Mesothelial cell of epicardium (in vitro differentiated cells): ENCODE measurements around the gene NUDCD3. TPM values are rescaled to one million over a fixed set of nuclear protein-coding genes. Genes with fewer than 3 reads are reported as not detected.
A peak's percentile ranks its signal among the peaks of the same experiment; 100 is the strongest.

Experiments used
- DNase-seq, 2 experiments: peaks; one replicate each; pipeline ENCODE4 v3.0.0; 2021; ENCODE audit warnings: low spot score in 2 of 2; ENCODE audit not compliant: unreplicated experiment in 2 of 2
- H3K27ac Mint-ChIP-seq: 2 replicates; pipeline ENCODE4 v1.8.0; 2021; ENCODE audit warnings: mixed read lengths
- H3K27me3 Mint-ChIP-seq: 2 replicates; pipeline ENCODE4 v1.8.0; 2021; ENCODE audit warnings: low read depth, mixed read lengths
- H3K36me3 Mint-ChIP-seq: 2 replicates; pipeline ENCODE4 v1.8.0; 2021; ENCODE audit warnings: mixed read lengths
- H3K4me1 Mint-ChIP-seq: 2 replicates; pipeline ENCODE4 v1.8.0; 2021; ENCODE audit warnings: mixed read lengths
- H3K4me3 Mint-ChIP-seq: 2 replicates; pipeline ENCODE4 v1.8.0; 2021; ENCODE audit warnings: mild to moderate bottlenecking, moderate library complexity, mixed read lengths
- H3K9me3 Mint-ChIP-seq: 2 replicates; pipeline ENCODE4 v1.8.0; 2021; ENCODE audit warnings: mixed read lengths
- total RNA-seq: library from RNA; stranded (reverse); gene quantifications from 3 replicates; pipeline ENCODE4 v1.2.1, GENCODE V29; 2021
- TF ChIP-seq, protein P1 (sequence below): fragments of 200-600 bp; sonication (generic); IDR thresholded peaks from one replicate; pipeline ENCODE4 v1.5.0; 2021; ENCODE audit warnings: antibody characterized with exemption; ENCODE audit not compliant: unreplicated experiment

The NUDCD3 gene
- total RNA-seq, 1 donor from 2014 or later, result 104 TPM

DNA sequence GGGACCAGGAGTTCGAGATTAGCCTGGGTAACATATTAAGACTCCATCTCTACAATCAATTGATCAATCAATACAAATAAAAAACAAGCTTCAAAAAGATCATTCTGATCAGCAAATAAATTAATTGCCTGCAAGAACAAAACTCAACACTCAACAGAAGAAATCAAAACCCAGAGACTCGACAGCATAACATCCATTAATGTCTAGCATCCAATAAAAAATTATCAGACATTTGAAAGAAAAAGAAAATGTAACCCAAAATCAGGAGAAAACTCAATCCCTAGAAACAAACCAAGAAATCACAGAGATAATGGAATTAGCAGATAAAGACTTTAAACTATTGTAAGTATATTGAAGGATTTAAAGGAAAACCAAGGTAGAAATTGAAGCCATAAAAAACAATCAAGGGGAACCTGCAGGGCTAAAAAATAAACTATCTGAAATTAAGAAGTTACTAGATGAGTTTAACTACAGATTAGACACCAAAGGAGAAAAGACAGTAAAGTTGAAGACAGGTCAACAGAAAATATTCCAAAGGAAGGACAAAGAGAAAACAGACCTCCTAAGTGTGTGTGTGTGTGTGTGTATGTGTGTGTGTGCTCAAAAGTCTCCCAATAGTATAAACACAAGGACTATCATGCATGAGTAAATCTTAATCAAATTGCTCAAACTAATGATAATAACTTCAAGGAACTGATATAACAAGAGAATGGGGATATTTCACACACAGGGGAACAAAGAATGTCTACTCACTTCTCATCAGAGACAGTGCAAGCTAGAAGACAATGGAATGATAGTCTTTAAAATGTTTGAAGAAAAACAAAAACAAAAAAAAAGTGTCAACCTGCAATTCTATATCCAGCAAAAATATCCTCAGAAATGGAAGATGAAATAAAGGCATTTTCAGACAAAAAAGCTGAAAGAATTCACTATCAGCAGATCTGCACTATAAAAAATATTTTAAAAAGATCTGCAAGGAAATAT lies 7.7 kb downstream of the NUDCD3 start:
- Mint-ChIP-seq H3K27ac (no peak overlapping the region), H3K4me3 (no peak overlapping the region), H3K36me3 (peaks cover 50% of the 10 kb centered on the region), H3K4me1 (peaks cover 12% of the 10 kb centered on the region), H3K9me3 (peaks cover 26% of the 10 kb centered on the region), H3K27me3 (no peaks in the 10 kb centered on the region)
- TF ChIP-seq, protein P1, sequence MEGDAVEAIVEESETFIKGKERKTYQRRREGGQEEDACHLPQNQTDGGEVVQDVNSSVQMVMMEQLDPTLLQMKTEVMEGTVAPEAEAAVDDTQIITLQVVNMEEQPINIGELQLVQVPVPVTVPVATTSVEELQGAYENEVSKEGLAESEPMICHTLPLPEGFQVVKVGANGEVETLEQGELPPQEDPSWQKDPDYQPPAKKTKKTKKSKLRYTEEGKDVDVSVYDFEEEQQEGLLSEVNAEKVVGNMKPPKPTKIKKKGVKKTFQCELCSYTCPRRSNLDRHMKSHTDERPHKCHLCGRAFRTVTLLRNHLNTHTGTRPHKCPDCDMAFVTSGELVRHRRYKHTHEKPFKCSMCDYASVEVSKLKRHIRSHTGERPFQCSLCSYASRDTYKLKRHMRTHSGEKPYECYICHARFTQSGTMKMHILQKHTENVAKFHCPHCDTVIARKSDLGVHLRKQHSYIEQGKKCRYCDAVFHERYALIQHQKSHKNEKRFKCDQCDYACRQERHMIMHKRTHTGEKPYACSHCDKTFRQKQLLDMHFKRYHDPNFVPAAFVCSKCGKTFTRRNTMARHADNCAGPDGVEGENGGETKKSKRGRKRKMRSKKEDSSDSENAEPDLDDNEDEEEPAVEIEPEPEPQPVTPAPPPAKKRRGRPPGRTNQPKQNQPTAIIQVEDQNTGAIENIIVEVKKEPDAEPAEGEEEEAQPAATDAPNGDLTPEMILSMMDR, result no peak
- DNase-seq, result no peak

DNA sequence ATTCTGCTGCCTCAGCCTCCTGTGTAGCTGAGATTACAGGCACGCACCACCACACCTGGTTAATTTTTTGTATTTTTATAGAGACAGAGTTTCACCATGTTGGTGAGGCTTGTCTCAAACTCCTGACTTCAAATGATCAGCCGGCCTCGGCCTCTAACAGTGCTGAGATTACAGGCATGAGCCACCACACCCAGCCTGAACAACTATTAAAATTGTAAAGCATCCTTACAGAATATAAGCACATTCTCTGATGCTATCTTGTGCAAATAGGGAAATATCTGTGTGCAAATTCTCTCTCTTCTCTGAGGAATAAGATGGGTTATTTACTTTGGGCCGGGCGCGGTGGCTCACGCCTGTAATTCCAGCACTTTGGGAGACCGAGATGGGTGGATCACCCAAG lies 12.5 kb downstream of the NUDCD3 start:
- no peak for DNase-seq
- TF ChIP-seq, protein P1, result no peak
- Mint-ChIP-seq H3K9me3 (peaks cover 9% of the 10 kb centered on the region), H3K36me3 (peaks cover 27% of the 10 kb centered on the region), H3K27me3 (no peaks in the 10 kb centered on the region), H3K27ac (no peak overlapping the region), H3K4me1 (peaks cover 12% of the 10 kb centered on the region), H3K4me3 (no peak overlapping the region)

DNA sequence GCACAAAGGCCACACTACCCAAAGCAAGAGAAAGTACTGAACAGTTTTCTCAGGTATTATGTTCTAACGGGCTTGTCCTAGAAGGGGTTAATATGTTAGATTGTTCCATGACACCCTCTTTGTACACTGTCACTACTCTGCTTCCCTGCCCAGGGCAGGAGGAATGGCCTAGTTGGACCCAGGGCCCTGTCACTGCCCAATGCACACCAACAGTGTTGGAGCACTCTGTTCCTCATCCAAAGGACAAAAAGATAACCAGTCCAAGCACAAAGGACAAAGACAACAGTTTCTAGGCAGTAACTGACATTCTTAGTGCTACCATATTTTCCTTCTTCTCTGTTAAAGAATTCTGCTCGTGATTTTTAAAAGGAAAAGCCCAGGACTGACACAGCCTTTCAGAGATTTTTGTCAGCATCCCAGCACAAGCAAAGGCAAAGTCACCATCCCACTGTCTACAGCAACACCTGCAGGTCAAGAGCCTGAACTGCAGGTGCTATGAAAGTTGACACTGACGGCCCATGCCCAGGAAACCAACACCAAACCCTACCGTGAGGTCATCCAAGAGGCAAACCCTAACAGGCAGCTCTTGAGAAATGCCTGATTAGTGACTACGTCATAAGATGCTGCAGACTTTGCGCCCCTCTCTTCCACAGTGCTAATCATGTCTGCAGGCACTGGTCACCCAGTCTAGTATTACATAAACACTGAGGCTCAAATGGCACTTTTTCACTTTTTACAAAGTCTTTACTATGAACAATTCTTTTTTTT lies 13.2 kb downstream of the NUDCD3 start:
- Mint-ChIP-seq H3K4me3 (no peak overlapping the region), H3K4me1 (peaks cover 18% of the 10 kb centered on the region), H3K36me3 (peaks cover 20% of the 10 kb centered on the region), H3K27me3 (no peaks in the 10 kb centered on the region), H3K27ac (no peak overlapping the region), H3K9me3 (peaks cover 2% of the 10 kb centered on the region)
- TF ChIP-seq, protein P1, result peak; percentile 85
- DNase-seq, result peak in 1 of 2 experiments; percentile 52

DNA sequence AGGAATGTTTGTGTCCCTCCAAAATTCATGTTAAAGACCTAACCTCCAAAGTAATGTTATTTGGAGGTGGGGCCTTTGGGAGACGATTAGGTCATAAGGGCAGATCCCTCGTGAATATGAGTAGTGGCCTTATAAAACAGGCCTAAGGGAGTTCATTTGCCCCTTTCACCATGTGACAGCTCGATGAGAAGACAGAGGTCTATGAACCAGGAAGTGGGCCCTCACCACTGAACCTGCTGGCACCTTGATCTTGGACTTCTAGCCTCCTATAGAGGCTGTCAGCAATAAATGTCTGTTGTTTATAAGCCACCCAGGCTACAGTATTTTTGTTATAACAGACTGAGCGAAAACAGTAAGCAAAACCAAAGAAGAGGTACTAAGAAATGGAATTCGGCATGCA lies 14.1 kb downstream of the NUDCD3 start:
- TF ChIP-seq, protein P1, result no peak
- Mint-ChIP-seq H3K27ac (no peak overlapping the region), H3K4me1 (peaks cover 20% of the 10 kb centered on the region), H3K36me3 (peaks cover 14% of the 10 kb centered on the region), H3K9me3 (no peaks in the 10 kb centered on the region), H3K4me3 (no peak overlapping the region), H3K27me3 (no peaks in the 10 kb centered on the region)
- no peak for DNase-seq

DNA sequence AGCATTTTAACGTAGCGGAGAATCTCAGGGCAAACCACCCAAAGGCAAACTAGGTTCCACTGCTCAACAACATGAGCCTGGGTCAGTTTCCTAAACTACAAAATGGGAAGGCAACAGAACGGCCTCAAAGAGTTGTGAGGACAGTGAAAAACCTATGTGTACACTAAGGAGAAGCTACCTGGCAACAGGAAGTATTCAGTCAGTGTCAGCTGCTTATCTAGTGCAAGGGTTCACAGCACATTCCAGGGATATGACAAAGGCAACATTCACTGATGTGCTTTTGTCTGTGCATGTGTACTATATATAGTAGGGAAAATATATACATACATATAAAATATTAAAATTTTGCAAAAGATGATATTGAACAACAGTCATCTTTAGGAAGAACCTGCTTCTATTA lies 17.2 kb downstream of the NUDCD3 start:
- TF ChIP-seq, protein P1, result no peak
- peaks cover 4% of the 10 kb centered on the region for H3K36me3 Mint-ChIP-seq
- peaks cover 41% of the 10 kb centered on the region for H3K4me1 Mint-ChIP-seq
- H3K27me3 Mint-ChIP-seq, result no peaks in the 10 kb centered on the region
- DNase-seq, result no peak
- peak overlapping the region; percentile 89 for H3K27ac Mint-ChIP-seq
- no peak overlapping the region for H3K4me3 Mint-ChIP-seq
- H3K9me3 Mint-ChIP-seq, result no peaks in the 10 kb centered on the region
